ENCODE data around the gene DOCK4.

The DOCK4 gene

DNA sequence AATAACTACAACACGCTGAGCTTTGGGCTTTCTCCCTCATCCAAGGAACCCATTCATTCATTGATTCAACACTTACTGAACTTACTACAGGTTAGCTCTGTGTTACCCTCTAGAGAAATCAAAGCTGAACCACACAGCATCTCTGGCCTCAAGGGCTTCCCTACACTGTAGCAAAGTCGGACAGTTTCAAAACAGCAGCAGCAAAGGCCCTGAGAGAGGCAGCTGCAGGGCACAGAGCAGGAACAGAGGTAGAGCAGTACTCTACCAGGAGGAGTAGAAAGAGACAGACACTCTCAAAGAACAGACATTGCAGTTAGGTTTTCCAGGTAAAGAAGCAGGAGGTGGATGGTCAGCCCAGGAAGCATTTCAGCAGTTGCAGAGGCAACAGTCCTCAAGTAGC is 16.1 kb downstream of the DOCK4 start:
- DNase-seq, result no peak

GRCh38 chr7:112189691-112190090 is 16.5 kb downstream of the DOCK4 start:
- no peak for DNase-seq

DNA sequence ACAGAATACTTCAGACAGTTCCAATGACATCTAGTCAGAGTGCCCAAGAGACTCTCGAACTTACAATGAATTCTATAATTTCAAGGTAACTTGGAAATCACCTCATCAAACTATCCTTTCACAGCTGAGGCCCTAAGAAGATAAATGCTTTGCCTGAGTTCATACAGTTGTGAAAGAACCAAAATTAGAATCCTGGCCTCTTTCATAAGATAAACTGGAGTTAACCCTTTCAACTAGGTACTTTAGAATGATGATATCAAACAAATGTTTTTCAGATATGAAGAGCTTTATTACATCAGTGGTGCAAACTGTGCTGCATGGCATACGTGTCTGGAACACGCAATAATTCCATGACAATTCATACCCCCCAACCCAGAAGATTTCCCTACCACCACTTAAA is 17.9 kb downstream of the DOCK4 start:
- DNase-seq, result no peak

DNA sequence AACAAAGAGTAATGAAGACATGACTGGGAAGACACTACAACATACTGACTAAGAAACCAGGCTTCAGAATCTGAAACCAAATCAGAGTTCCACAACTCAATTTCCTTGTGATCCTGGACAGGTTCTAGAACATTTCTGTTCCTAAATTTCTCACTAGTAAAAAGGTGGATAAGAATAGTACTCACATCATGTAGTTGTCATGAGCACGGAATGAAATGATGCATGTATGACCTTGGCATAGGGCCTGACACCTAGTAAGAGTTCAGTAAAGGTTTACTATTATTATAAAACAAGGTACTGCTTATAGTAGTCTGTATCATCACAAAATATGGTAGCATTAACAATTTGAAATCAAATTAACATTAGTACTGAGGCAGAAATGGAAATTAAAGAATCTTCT is 19.9 kb downstream of the DOCK4 start:
- no peak for DNase-seq

- no peak for DNase-seq
These were observed 21.0 kb downstream of the DOCK4 start for GRCh38 chr7:112185005-112185834.

DNA sequence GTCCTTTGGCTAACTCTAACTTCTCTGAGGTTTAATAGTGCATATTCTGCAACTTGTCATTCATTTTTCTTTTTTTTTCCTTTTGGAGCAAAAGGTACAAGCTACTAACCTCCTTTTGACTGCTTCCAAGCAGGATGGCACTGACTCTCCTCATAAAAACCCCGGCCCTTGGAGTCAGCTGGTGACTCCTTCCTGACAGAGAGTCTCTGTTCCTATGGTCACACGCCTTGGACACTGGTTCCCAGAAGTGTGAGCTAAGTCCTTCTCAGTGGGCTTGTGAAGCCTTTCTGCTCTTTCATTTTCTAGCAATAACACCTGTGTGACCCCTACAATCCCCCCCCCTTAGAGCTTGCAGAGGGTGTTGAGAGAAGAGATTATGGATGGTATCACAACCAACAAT is 21.7 kb downstream of the DOCK4 start:
- DNase-seq, result no peak

GRCh38 chr7:112183266-112183665 is 22.9 kb downstream of the DOCK4 start:
- DNase-seq, result no peak

DNA sequence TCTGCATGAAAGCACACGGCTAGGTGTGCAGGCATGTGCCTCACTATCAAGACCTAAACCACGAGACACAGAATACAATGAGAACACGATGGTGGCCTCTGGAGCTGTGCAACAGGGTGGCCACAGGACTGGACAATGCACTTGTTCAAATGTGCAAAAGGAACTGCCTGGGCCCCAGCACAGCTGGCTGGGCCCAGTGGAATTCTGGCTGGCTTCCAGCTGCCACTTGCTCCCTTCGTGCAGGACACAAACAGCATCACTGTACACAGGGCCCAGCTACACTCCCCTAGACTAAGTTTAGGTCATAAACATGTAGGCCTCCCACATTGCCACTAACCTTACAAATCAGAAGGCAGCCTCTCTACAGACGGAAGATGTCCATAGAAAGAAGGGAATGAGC is 23.4 kb downstream of the DOCK4 start:
- DNase-seq, result no peak

DNA sequence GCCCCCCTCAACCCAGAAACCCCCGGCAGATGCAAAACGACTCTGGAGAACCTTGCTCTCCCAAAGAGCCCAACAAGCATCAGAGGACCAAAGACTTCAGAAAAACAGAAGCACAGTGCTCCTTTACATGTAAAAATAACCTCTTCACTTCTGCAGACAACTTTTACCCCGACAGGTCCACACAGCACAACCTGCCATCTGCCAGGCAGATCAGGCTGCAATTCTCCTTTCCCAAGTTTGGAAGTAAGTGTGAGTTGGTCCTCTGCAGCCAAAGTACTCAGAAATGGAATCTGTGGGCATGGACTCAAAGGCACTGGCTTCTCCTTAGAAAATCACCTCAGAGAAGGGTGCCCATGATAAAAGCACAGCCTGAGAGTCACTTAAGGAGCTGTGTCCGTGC is 26.0 kb downstream of the DOCK4 start:
- no peak for DNase-seq

GRCh38 chr7:112176693-112177415 is 29.3 kb downstream of the DOCK4 start:
- no peak for DNase-seq

DNA sequence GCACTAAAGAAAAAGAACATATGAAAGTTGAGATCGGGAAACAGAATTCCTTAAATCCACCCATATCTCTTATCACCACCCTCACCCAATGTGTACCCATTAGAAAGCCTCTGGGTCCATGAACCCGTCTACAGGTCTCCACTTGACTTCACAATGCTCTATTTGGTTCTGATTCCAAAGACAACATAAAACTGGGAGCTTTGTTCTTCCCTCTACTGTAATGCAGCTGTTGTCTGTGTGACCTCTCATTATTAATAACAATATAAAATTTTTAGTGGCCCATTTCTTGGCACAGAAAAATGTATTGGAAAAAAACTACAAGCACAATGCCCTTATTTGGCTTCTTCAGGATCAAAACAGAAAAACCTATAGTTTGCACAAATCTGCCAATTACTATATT is 30.0 kb downstream of the DOCK4 start:
- DNase-seq, result no peak

DNA sequence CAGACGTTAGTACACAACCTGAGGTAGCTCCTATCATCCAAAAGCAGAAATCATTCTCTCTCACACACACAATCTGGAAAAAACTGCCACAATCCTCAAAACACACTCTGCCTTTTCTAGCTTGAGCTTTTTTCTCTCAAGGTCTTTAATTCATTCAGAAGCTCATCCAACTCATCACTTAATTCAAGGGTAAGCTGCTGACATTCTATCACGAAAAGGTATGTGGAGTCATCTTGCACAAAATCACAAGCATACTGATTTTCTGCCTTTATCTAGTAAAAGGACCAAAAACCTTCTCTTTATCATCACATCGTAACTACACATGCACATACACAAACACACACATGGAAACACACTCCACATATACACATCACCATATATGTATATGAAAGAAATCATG is 32.0 kb downstream of the DOCK4 start:
- DNase-seq, result no peak

DNA sequence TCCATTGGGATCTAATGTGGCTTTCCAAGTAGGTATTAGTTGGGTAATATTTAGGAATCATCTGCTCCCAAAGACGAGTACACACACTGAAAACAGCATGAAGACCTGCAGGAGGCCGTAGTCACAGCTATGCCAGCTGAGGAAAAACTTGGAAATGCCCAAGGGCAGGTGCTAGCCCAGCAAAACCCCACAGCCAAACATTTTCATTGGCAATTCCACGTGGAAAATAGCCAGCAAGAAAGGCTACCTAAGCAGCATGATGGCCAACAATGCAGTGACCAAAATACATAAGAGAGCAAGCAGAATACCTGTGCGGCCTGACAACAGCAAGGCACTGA is 32.7 kb downstream of the DOCK4 start:
- DNase-seq, result no peak

- DNase-seq, result no peak
These were observed 33.2 kb downstream of the DOCK4 start for GRCh38 chr7:112172870-112173567.

DNA sequence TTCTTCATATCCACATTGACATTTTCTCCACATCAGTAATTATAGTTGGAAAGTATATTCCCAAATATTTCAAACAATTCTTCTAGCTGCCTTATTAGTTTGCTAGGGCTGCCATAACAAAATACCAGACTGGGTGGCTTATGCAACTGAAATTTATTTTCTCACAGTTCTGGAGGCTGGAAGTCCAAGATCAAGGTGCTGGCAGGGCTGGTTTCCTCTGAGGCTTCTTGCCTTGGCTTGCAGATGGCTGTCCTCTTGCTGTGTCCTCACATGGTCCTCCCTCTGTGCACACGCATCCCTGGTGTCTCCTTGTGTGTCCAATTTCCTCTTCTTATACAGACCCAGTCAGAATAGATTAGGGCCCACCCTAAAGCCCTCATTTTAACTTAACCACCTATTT is 34.5 kb downstream of the DOCK4 start:
- no peak for DNase-seq

DNA sequence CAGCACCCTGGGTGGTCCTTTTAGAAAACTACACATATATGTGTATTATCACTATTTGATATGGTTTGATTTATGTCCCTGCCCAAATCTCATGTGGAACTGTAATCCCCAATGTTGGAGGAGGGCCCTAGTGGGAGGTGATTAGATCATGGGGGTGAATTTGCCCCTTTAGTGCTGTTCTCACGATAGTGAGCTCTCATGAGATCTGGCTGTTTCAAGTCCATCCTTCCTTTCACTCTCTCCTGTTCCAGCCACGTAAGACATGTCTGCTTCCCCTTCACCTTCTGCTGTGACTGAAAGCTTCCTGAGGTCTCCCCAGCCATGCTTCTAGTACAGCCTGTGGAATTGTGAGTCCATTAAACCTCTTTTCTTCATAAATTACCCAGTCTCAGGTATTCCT is 37.3 kb downstream of the DOCK4 start:
- DNase-seq, result no peak

DNA sequence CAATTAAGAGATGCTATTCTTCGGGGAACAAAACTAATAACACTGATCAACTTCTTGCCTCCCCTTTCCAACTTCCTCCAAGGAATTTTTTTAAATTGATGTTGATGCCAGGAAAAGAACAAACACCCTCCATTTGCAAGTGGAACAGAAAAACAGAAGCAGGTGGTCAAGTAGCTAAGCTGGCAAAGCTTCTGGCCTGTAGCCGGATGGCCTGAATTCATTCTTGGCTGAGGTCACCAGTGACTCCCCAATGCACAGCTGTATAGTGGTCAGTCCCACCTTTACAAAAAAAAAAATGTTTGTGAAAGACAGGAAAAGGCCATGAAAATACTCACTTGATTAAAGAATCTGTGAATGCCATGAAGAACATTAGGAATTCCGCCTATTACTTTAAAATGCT is 39.1 kb downstream of the DOCK4 start:
- DNase-seq, result no peak

DNA sequence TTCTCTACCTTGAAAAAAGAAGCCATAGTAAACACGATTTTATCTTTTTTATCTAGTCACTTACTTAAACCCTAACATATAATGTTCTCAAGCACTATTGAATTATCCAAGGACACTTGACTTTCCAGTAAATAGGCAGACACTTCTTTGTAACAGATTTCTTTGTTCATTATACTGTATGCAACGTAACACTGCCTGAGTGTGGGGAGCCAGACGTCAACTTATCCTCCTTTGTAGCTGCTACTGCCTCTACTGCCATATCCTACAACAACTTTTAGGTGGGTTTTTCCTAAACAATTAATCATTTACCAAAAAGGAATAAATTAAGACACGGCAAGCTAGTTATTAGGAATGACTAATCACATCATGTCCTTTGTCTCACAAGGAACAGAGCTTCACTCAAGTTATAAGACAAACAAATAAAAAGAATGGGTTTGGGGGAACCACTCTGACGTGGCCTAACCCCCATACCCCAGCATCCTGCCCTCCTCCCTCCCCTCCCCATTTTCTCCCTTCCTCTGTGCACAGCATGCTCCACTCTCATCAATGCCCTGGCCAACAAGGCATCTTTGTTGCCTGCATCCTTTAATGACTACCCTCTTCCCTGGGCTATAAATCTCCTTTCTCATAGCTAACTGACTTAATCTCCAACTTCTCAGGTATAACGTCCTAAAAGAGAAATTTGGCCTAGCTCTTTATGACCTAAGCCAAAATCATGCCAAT is 43.3 kb downstream of the DOCK4 start:
- no peak for DNase-seq

DNA sequence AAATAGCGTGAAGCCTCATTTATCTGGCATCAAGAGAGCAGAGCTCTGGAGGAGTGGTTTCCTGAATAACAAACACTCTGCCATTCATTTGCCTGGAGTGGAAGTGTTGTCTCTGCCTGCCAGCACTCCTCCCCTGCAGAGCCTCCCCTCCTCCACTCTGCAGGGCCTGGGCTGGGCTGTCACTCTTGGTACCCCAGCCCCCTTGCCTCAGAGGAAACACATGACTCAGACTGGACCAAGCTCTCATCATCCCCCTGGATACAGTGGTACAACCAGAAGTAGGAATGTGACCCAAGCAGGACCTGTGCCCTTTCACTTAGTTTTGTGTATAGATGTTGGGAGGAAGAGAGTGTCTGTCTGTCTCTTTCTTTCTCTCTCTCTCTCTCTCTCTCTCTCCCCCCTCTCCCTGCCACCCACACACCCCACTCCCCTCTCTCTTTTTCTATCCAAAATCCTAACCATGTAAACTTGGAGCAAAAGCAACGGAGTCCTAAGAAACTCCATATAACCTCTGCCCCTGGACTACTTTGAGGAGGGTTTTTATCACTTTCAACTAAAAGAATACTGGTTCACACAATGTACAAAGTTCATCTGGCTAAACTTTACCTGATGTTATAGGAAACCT is 43.9 kb downstream of the DOCK4 start:
- DNase-seq, result no peak

DNA sequence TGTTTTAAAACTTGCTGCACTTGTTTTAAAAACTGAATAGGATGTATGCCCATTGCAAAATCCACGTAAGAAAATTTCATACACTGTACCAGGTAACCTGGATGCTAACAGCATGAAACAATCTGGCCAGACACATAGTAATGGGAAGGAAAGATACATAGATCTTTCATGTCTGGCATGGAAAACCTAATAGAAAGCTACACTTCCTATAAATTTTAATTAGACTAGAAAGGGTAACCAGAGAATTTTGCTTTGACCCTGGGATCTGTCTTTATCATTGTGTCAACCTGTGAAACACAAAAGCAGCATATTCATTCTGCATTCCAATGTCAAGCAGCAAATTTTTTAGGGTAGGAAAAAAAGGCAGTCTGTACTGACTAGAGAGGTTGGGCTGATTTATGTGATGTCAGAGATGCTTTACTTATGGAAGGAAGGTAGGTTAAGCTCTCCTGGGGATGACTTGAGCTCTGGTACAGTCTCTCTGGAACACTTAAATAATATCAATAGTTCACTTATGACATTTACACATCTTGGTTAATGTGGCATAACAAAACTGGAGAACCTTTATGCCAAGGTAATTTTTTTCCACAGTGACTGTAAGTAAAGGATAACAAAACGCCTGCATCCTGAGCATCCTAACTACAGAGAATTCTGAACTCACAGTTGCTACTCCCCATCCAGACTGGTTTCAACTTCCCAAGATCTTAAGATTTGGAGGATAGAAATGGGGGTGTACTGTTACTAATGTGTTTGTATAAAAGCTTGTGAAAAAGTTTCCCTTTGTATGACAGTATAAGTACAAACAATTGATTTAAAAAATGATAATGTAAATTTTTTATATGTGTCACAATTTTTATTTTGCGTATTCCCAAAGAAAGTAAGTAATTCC is 44.7 kb downstream of the DOCK4 start:
- DNase-seq, result no peak

GRCh38 chr7:112160771-112161150 is 45.4 kb downstream of the DOCK4 start:
- DNase-seq, result no peak
